GM12892 (cell line): ENCODE data around the gene MTHFS.

Experiments used
- POLR2A ChIP-seq: IDR thresholded peaks from 2 replicates; pipeline ENCODE4 v1.6.1; 2011; ENCODE audit warnings: low read depth, low read length, control low read depth
- POLR2AphosphoS5 ChIP-seq: IDR thresholded peaks from 2 replicates; pipeline ENCODE4 v1.6.1; 2011; ENCODE audit warnings: low read depth, low read length, control low read depth
- TAF1 ChIP-seq: IDR thresholded peaks from 2 replicates; pipeline ENCODE4 v1.6.1; 2011; ENCODE audit warnings: low read depth, mild to moderate bottlenecking, control low read depth, low read length, borderline replicate concordance

- TF ChIP-seq POLR2A (no peak), POLR2AphosphoS5 (no peak), TAF1 (no peak)
These were observed 65.2 kb downstream of the MTHFS start for GRCh38 chr15:79831604-79832003.
